A172 (cell line): ENCODE data around the gene SLC23A2. TPM values are rescaled to one million over a fixed set of nuclear protein-coding genes. Genes with fewer than 3 reads are reported as not detected.

Source experiments
- DNase-seq: peaks from one replicate; pipeline ENCODE4 v3.0.0-alpha.2; 2015; ENCODE audit warnings: low spot score
- total RNA-seq: library from RNA; depleted of rRNA; stranded (reverse); fragments of >200 nt; shearing (Covaris generic); gene quantifications from 2 replicates; pipeline ENCODE4 v1.2.3, GENCODE V29; 2014; rRNA removed

Gene SLC23A2
- total RNA-seq, 1 experiment from 2014 or later = 22.9 TPM

DNA sequence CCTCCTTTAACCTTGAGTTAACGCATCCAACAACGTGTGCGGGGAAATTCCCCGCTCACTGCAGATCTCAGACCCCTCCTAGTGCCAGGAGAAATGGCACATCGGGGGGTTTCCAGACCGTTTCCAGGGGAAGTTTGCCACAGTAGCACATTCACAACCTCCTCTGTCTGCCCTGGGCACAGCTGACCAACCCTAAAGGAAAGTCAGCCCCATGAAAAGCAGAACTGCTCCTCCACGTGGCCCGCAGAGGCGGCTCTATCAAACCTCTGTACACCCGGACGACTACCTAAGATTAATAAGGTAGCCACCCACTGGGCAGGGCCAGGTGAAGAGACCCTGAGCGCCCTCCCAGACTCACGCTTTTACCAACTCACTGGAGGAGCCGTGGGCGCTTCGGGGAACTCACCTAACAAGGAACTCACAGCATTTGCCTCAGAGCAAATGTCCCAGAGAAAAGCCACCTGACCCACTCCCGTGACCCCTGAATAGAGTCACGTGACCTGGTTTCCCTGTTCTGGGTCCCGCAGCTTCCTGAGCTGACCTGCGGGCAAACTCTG, 186.5 kb downstream of the SLC23A2 start:
- DNase-seq = no peak

DNA sequence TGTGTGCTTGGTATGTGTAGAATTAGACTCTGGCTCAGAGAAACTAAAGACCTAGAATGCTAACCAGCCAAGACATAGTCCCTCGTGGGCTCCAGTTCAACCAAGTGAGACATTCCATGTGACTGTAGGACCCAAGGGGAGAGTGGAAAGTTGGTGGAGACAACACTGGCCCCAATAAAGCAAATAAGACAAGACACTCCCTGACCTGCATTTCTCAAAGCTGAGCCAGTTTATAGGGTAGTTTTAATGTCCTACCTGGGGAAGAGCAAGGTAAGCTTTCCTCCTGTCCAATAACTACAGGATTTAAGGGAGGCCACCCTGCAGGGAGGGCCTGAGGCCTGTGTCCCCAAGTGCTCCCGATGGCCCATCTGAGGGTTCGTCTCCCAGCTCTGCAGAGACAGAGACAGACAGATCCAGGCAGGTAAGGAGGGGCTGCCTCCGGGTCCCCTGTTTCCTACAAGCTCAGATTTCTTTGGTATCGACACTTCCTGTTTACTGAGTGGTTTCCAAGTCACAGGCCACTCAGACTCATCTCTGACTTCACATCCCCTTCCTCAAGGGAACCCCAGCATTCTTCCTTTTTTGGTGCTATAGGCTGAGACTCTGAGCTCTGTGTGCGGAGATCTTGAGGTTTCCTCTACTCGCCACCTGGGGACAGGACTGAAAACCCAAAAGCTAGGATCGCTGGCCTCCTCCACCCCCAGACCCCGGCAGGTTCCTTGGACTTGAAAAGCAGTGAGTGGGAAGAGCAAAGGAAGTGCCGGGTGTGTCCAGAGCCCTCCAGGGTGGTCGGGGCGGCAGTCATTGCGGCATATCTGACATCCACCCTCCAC, 187.2 kb downstream of the SLC23A2 start:
- DNase-seq = peak; percentile 21

DNA sequence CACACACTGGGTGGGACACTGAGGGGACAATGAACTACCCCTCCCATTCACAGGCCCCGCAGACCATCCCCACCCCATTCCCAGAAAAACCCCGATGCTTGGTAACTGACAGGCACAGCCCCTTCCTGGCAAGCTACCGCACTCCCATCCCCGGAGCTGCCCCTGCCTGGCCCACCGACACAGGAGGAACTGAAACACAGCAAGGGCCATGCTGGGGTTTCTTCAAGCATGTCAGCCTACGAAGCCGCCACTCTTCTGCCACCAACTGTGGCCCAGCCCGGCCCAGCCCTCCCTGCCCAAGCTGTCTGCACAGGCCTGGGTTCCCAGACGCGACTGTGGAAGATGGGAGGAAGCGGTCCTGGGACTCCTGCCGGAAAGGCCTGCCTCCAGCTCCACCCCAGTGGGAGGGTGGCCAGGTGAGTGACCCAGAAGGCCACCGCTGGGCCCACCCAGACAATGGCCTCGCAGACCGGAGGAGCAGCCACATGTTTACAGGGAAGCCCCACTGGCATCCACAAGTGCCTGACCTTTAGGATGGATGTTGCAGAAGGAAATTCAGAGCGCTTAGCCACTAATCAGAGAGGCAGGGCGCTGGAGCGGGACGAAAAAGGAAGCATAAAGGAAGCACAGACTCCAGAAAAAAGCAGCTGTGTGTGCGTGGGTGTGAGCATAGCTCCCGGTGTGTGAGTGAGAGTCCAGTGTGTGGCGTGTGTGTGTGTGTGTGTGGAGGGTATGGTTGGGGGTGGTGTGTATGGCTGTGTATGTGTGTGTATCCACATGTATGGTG, 188.0 kb downstream of the SLC23A2 start:
- DNase-seq = no peak

DNA sequence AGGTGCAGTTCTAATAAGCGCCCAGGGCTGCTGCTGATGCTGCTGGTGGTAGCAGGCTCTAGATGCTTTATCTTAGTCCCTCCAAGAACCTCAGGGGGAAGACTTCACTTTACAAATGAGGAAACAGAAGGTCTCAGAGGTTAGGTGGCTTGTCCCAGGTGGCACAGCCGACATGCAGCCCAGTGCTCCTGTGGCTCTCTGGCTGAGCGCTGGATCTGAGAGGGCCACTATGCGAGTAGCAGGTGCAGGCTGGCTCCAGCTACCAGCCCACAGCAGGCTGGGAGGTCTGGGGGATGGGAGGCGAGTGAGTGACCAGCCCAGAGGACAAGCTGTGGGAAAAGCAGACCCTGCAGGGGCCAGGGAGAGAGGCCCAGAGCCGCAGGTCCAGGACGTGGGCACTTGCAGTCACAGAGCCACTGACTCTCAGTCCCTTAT, 188.7 kb downstream of the SLC23A2 start:
- no peak for DNase-seq

DNA sequence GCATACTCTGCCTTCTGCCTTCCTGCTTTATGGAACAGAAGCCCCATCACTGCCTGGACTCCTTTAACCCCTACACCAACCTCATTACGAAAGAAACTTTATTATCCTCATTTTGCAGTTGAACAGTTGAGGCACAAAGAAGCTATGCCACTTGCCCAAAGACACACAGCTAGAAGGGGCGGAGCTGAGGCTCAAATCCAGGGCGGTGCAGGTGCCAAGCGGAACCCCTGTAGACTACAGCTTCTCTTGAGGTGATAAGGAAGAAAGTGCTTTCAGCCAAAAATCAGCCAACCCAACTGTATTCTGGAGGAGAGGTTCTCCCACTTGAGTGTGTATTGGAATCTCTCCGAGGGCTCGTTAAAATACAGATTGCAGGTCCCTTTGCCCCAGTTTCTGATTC, 189.1 kb downstream of the SLC23A2 start:
- DNase-seq = no peak

DNA sequence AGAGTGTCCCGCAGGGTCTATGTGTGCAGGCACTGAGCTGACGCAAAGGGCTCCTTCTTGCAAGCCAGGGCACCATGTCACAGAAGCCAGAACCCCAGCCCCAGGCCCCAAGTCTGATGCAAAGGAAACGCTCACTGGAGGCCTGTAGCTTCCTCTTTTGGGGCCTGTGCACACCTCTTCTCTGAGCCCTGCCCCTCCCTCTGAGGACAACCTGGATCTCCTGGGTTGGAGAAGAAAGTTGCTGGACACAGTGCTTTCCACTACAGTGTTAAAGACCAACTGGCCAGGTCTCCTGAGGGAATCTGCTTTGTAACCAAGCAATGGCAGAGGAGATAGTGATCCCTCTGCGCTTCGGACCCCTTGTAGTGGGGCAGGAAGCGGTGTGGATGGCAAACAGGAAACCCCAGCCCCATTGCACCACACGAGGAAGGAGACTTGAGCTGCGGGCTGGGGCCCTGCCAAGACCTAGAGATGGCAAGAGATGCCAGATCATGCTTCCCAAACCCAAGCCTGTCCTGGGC, 189.6 kb downstream of the SLC23A2 start:
- DNase-seq = no peak

DNA sequence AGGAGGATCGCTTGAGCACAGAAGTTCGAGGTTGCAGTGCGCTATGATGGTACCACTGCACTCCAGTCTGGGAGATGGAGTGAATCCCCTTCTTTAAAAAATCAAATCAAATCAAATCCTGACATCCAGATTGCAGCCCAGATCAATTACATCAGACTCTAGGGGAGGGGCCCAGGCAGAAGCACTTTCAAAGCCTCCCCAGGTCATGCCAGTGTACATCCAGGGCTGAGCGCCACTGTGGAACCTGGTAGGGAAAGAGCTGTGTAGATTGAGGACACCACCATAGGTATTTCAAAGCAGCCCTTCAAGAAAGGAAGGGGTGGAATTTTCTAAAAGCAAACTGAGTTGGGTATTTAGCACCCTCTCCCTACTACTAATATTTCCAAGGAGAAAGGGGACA, 190.1 kb downstream of the SLC23A2 start:
- no peak for DNase-seq

DNA sequence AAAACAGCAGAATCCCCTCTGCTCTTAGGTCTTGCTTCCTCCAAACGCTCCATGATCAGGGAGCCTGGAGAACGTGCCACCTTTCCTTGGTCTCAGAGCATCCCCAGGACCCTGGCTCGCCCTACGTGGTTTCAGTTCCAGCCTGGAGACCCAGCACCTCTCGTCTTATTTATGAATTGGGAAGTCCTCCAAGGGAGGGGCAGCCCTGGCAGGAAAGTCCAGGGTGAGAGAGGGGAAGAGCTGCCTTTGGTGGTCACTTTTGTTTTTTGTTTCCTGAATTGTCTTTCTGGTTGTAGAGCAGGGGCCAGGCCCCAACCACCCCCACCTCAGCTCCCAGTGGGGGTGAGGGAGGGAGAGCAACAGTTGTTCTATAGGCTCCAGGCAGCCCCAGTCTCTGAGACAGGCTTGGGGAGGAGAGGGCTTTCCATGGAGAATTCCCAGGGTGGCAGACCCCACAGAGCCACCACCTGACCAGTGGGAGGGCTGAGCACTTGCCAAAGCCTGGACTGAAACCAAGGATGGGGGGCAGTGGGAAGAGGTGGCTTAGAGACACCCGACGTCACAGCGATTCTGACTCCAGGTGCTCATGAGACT, 190.8 kb downstream of the SLC23A2 start:
- no peak for DNase-seq

DNA sequence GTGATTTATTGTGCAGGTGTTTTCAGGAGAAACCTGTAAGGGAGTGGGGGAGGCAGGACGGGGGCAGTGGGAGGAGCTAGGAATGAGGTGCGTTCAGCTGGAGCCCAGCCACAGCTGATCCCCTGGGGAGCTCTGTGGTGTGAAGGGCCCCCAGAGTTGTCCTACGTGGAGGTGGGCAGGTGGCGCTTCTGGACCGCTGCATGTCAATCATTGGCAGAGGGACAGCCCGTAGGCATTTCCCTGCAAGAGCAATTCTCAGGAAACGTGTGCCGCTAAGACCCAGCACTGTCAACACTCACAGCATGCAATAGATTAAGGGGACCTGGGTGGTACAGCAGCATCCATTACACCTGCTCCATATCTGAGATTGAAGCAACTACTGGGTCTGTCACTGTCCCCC, 191.6 kb downstream of the SLC23A2 start:
- no peak for DNase-seq

DNA sequence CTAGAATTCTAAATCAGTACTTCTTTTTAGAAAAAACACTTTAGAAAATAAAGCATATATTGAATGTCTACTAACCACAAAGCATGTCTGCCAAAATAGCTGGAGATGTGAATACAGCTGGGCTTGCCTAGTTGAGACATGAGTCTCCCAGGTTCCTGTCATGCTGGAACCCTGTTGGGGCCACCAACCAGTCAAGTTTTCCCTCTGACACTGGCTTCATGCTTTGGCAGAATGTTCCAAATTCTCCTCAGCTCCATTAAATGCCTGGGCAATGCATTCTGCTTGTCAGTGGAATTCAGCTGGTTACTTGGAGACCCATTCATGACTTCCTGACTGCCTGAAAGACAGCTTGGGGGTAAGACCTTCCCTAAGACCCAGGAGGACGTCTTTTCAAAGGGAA, 192.4 kb downstream of the SLC23A2 start:
- no peak for DNase-seq

DNA sequence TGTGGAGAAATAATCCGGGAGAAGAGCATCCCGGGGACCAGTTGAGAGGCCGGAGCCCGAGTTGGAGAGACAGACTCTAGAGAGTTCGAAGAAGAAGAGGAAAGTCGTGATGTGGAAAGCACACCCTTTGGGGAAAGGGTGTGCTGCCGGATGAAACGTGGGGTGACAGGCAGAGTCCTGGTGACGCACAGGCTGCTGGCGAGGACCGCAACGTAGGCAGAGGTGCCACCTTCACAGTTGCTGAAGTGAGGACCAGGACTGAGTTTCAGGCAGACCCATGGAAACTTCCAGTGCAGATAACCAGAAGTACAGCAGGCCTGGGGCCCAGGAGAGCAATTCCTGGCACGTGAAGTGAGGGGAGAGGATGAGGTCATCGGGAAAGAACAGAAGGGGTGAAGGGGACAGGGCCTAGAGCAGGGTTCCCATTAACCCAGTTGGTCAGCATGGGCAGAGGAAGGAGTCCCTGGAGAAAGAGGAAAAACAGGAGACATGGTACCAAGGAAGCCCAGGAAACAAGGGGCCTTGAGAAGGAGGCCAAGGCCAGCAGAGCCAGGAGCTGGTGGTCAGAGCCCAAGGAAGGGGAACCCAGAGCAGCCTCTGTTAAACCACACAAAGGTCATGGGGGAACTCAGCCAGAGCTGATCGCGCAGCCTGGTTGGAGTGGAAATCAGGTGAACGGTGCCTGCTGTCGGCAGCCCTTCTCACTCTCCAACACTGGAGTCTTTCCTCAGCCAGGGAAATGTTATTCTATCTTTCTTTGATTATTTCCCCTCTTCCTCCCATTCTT, 195.5 kb downstream of the SLC23A2 start:
- DNase-seq = no peak

DNA sequence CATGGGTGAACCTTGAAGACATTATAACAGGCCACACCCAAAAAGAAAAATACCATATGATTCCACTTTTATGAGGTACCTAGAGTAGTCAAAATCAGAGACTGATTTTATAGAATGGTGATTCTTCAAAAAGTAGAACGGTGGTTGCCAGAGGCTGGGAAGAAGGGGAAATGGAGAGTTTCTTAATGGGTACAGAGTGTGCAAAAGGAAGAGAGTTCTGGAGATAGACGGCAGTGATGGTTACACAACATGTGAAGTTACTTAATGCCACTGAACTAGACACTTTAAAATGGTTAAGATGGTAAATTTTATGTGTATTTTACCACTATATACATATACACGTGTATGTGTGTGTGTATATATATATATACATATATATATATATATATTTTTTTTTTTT, 198.8 kb downstream of the SLC23A2 start:
- DNase-seq = no peak

Other genes starting within 250 kb of the SLC23A2 start
- gene RASSF2, start 177.9 kb downstream of the SLC23A2 start, total RNA-seq = 17.0 and 17.5 TPM in 2 replicates
- gene TMEM230, start 111.6 kb upstream of the SLC23A2 start, total RNA-seq = 129 and 146 TPM in 2 replicates
- gene PCNA, start 118.4 kb upstream of the SLC23A2 start, total RNA-seq = 524 and 529 TPM in 2 replicates
- gene CDS2, start 125.5 kb upstream of the SLC23A2 start, total RNA-seq = 21.9 and 35.8 TPM in 2 replicates